ENCODE measurements around the gene MFSD12. TPM values are rescaled to one million over a fixed set of nuclear protein-coding genes. Genes with fewer than 3 reads are reported as not detected.

MFSD12 gene
- total and polyA plus RNA-seq, 2 of the 8 experiments (the other 6 are each of a cell fraction or from before 2014, with no cell fraction given): 59.6 to 71.3 TPM

DNA sequence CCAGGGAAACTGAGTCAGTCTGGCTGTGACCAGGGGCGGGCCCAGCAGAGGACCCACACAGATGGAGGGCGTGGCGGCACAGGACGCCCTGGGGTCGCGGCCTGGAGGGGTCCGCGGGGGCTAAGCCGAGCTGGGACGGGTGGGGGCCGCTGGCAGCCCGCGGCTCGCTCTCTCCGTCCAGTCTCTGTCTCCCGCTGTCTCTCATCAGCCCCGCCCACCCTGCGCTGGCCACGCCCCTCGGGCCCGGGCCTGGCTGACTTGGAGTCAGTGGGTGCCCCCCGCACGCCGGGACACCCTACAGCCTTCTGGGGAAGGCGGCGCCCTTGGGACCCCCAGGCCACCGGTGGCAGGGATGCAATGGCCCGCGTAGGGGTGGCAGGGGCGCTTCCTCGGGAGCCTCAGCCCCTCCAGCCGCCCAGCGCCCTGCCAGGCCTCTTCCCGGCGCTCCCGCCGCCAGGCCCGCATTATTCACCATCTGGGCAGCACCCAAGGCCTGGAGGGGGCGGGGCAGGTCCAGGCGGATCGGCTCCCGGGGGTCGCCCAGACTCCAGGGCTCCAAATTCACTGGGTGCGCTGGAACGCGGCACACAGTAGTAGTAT lies 49.4 kb upstream of the MFSD12 start, which contains the start of gene TBXA2R:
Gene TBXA2R, minus strand, starts transcription at position 186 of the 600 bp plus-strand sequence. CDS start 6,241 bp downstream, outside the sequence.
- Histone ChIP-seq H3K4ac (replicated peaks; ENCODE audit: insufficient read length, low read depth, low read length) (peak within 1 kb of the TSS; percentile 38), H3K23me2 (ENCODE audit: low read depth, low read length) (peaks cover 18% of the 10 kb centered on the region; the same call in 1 of the 2 replicates), H2BK12ac (ENCODE audit: low read depth, low read length) (peak within 1 kb of the TSS; percentile 50; the same call in 1 of the 2 replicates), H3K36me3 (ENCODE audit: control insufficient read depth in 2 of 4, insufficient read depth in 4 of 4, low read length in 3 of 4) (peaks cover 0 to 8% (median under 1%) of the 10 kb centered on the region in 4 experiments; a peak in 1 of 8 replicates), H2AK5ac (ENCODE audit: low read depth, low read length) (peak within 1 kb of the TSS; percentile 86), H3K27ac (ENCODE audit: low read depth, low read length) (no peak within 1 kb of the TSS), H3K56ac (replicated peaks; ENCODE audit: insufficient read length, low read depth, low read length) (no peak within 1 kb of the TSS), H3K9me3 (ENCODE audit: insufficient read depth in 2 of 2, low read depth in 1 of 2, low read length in 1 of 2) (no peaks in the 10 kb centered on the region), H2BK15ac (ENCODE audit: low read length) (peak within 1 kb of the TSS; percentile 99), H3K4me3 (ENCODE audit: extremely low read depth in 1 of 4, insufficient read depth in 2 of 4, low read depth in 3 of 4, low read length in 4 of 4) (peak within 1 kb of the TSS; percentile 15 to 64 (median 36)), H3K79me1 (ENCODE audit: low read depth, low read length) (no peaks in the 10 kb centered on the region), H4K5ac (ENCODE audit: insufficient read length, low read depth, low read length) (no peak within 1 kb of the TSS), H3K4me1 (replicated peaks in 1 of 4; ENCODE audit: control insufficient read depth in 3 of 4, insufficient read depth in 4 of 4, low read length in 3 of 4) (peaks cover 3 to 14% (median 12%) of the 10 kb centered on the region in 4 experiments), H2BK120ac (replicated peaks; ENCODE audit: low read depth, low read length) (no peak within 1 kb of the TSS), H3K14ac (ENCODE audit: insufficient read length) (no peak within 1 kb of the TSS), H3K18ac (ENCODE audit: extremely low read depth, low read length) (peak within 1 kb of the TSS; percentile 81; the same call in 1 of the 2 replicates), H3K23ac (ENCODE audit: insufficient read length) (no peak within 1 kb of the TSS), H4K8ac (ENCODE audit: extremely low read depth, insufficient read depth, low read length) (peak within 1 kb of the TSS; percentile 5; the same call in 1 of the 2 replicates), H3K79me2 (ENCODE audit: control insufficient read depth in 1 of 2, insufficient read depth in 2 of 2, low read length in 2 of 2) (no peaks in the 10 kb centered on the region), H3K27me3 (replicated peaks in 1 of 4; ENCODE audit: control insufficient read depth in 3 of 4, extremely low read depth in 1 of 4, insufficient read depth in 3 of 4, low read length in 3 of 4) (peaks cover 0 to 16% (median 13%) of the 10 kb centered on the region in 4 experiments; a peak in 5 of 7 replicates), H3K4me2 (ENCODE audit: insufficient read depth in 1 of 2, low read depth in 2 of 2, low read length in 2 of 2) (peak within 1 kb of the TSS; percentile 82 to 83), H2AFZ (ENCODE audit: low read length) (peak within 1 kb of the TSS; percentile 80; the same call in 1 of the 2 replicates), H2BK5ac (ENCODE audit: low read depth, low read length) (peak within 1 kb of the TSS; percentile 35; the same call in 1 of the 2 replicates), H4K91ac (replicated peaks; ENCODE audit: insufficient read length, low read length) (peak within 1 kb of the TSS; percentile 52), H3K9ac (replicated peaks in 1 of 4; ENCODE audit: extremely low read depth in 1 of 4, low read depth in 3 of 4, low read length in 3 of 4) (peak within 1 kb of the TSS in 1 of 4 experiments; percentile 39; a peak in 2 of 7 replicates), H4K20me1 (replicated peaks in 1 of 2; ENCODE audit: control insufficient read depth in 1 of 2, insufficient read depth in 2 of 2, low read length in 2 of 2) (peaks cover 0 to 8% of the 10 kb centered on the region in 2 experiments), H2BK20ac (ENCODE audit: low read length) (no peak within 1 kb of the TSS)
- ChIA-PET CTCF (ENCODE audit: partially characterized antibody) (interaction anchor here (3.4 to 4.0 kb wide), 2 partner anchors 8 to 12 kb away, joined by 21 to 23 read pairs; no protein-coding TSS in a partner anchor), POLR2A (ENCODE audit: partially characterized antibody) (interaction anchor here (1.3 kb wide), 3 partner anchors 7 to 51 kb away, joined by 3 to 6 read pairs (median 3); no protein-coding TSS in a partner anchor)
- WGBS, 2 experiments (ENCODE audit: extremely low coverage in 1 of 2, insufficient coverage in 1 of 2, insufficient read length in 1 of 2, insufficient replicate concordance in 2 of 2, low coverage in 1 of 2, low lambda C conversion rate in 2 of 2, missing lambda C conversion rate in 1 of 2): 12% methylated on average over 18 of the region's 46 CpGs; no CpG with 5 or more reads in 1 of the 2 experiments
- FAIRE-seq (no peak), DNase-seq (ENCODE audit: low read depth in 1 of 2, low spot score in 2 of 2) (peak in 1 of 2 experiments; percentile 93)
- TF ChIP-seq RAD21 (IDR thresholded peaks at IDR 0.05 in 1 of 2, conservative IDR thresholded peaks at IDR 0.05 in 1 of 2; ENCODE audit: low read depth in 2 of 2, low read length in 2 of 2): no peak

Data from H1 (cell line).